HFF-Myc (cell line): ENCODE measurements around the gene MSH6.

Experiments used
- DNase-seq: peaks from one replicate; pipeline ENCODE4 v3.0.0-alpha.2; 2011; ENCODE audit warnings: low read depth; ENCODE audit errors: extremely low read depth
- H3K4me3 ChIP-seq: replicated peaks from 2 replicates; pipeline ENCODE4 v1.5.1; 2011; ENCODE audit warnings: low read depth, mild to moderate bottlenecking, control low read depth, low read length
- TF ChIP-seq, protein P1 (sequence below): IDR thresholded peaks from 2 replicates; pipeline ENCODE4 v1.5.1; 2012; ENCODE audit warnings: mild to moderate bottlenecking, low read depth, low read length, control low read depth; ENCODE audit errors: missing control alignments

The MSH6 gene

DNA sequence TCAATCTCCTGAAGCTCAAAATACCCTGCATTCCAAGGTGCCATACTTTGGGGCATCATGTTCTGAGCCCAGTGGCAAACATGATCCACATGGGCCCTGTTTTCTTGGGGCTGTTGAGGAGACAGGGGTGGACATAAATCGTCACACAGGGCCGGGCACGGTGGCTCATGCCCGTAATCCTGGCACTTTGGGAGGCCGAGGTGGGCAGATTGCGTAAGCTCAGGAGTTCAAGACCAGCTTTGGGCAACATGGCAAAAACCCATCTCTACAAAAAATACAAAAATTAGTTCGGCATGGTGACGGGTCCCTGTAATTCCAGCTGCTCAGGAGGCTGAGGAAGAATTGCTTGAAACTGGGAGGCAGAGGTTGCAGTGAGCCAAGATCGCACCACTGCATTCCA lies 13.6 kb upstream of the MSH6 start:
- H3K4me3 ChIP-seq, result no peak overlapping the region
- TF ChIP-seq, protein P1, sequence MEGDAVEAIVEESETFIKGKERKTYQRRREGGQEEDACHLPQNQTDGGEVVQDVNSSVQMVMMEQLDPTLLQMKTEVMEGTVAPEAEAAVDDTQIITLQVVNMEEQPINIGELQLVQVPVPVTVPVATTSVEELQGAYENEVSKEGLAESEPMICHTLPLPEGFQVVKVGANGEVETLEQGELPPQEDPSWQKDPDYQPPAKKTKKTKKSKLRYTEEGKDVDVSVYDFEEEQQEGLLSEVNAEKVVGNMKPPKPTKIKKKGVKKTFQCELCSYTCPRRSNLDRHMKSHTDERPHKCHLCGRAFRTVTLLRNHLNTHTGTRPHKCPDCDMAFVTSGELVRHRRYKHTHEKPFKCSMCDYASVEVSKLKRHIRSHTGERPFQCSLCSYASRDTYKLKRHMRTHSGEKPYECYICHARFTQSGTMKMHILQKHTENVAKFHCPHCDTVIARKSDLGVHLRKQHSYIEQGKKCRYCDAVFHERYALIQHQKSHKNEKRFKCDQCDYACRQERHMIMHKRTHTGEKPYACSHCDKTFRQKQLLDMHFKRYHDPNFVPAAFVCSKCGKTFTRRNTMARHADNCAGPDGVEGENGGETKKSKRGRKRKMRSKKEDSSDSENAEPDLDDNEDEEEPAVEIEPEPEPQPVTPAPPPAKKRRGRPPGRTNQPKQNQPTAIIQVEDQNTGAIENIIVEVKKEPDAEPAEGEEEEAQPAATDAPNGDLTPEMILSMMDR, result no peak
- DNase-seq, result no peak

DNA sequence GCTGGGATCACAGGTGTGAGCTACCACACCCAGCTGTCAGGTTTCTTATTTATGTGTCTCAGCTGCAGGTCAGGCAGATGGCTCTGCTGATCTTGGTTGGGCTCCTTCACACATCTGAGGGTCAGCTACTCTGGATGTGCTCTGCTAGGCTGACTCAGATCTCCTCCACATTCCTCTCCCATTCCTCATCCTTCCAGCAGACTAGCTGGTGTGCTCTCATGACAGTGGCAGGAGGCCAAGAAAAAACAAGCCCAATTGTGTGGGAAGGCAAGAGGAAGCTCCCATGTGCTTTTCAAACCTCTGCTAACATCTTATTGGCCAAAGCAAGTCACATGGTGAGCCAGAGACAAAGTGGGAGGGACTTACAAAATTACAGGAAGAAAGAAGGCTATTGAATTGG lies 11.7 kb upstream of the MSH6 start:
- no peak overlapping the region for H3K4me3 ChIP-seq
- peak; percentile 79 for DNase-seq
- TF ChIP-seq, protein P1, result no peak

DNA sequence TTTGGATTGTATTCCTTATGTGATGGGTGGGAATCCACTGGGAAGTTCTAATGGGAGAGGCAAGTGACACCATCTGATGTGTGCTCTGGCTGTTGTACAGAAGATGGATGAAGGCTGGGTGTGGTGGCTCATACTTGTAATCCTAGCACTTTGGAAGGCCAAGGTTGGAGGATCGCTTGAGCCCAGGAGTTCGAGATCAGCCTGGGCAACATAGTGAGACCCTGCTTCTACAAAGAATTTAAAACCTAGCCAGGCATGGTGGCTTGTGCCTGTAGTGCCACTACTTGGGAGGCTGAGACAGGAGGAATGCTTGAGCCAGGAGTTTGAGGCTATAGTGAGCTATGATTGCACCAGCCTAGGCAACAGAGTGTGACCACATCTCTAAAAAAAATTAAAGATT lies 10.6 kb upstream of the MSH6 start:
- TF ChIP-seq, protein P1, result no peak
- H3K4me3 ChIP-seq, result no peak overlapping the region
- DNase-seq, result no peak

DNA sequence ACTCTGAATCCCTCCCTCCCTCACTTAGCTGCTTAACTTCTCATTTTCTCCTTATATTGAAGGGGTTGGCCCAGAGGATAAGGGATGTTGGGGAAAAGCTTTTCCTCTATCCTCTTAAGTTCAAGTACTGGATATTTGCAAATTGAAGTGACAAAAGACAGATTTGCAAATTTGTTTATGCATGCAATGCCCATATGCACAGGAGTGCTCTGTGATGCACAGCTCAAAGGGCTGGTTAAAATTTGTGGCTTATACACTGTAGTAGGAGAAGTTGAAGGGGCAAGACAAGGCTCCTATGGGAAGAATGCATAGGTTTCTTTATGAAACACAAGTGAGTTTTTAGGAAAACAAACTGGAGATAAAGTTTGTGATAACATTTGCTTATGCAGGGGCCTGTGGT lies 8.4 kb upstream of the MSH6 start:
- H3K4me3 ChIP-seq, result no peak overlapping the region
- DNase-seq, result no peak
- TF ChIP-seq, protein P1, result no peak

DNA sequence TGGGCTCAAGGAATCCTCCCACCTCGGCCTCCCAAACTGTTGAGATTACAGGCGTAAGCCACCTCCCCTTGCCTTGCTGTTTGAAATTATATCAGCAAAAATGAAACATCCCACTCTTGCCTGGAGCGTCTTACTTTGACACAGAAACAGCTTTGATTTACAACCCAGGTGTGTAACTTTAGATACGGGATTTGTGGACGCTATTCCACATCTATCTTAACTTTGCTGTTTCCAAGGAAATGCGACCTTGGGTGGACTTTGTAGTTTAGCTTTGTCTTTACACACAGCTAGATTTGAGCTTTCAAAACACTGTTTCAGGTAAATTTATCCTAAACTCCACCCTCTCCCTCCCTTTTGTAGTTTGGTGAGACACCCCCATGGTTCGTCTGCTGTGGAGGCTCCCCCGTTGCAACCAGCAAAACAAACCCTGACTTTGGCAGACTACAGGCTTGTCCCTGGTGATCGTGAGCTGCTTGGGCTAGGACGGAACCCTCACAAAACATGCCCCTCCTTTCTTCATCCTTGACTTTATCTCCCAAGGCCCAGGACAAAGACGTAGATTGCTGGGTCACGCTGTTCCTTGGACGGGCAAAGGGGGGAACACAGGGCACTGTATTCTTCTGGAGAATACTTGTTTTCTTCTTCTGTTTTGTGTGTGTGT lies 5.5 kb upstream of the MSH6 start:
- no peak overlapping the region for H3K4me3 ChIP-seq
- TF ChIP-seq, protein P1, result no peak
- no peak for DNase-seq

DNA sequence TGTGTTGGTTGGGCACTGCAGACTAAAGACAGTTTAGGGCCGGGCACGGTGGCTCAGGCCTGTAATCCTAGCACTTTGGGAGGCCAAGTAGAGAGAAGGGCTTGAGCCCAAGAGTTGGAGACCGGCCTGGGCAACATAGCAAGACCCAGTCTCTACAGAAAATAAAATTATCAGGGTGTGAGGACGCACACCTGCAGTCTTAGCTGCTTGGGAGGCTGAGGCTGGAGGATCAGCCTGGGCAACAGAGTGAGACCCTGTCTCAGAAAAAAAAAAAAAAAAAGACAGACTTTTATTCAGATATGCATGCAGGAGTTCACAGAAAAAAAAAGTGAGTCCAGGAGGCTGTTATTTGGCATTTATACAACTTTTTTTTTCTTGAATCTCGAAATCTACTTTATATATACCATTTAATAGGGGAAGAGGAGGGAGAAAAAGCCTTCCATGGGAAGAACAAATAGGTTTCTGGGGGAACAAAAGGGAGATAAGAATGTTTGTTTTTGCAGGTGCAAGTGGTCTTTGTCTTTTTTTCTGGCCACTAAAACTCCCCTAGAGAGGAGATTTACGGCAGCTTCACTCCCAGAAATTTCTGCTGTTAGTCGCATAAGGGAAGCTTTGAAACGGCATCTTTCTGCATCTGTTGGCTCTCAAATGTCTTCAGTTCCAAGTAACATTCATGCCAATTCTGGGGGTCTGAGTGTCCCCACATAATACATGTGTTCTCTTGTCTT lies 4.1 kb upstream of the MSH6 start:
- no peak for DNase-seq
- H3K4me3 ChIP-seq, result no peak overlapping the region
- TF ChIP-seq, protein P1, result no peak
